ENCODE measurements around the gene C16orf86.

Gene C16orf86

GRCh38 chr16:67675999-67676398 lies 9.4 kb downstream of the C16orf86 start:
- Histone ChIP-seq H3K27me3 (ENCODE audit: control insufficient read depth, low read length) (no peaks in the 10 kb centered on the region), H3K79me2 (ENCODE audit: control insufficient read depth, low read length) (no peaks in the 10 kb centered on the region), H3K27ac (ENCODE audit: low read depth, low read length) (no peak overlapping the region), H3K4me1 (ENCODE audit: control insufficient read depth, low read length) (peaks cover 6% of the 10 kb centered on the region), H3K9me2 (replicated peaks; ENCODE audit: control insufficient read depth, low read length) (no peaks in the 10 kb centered on the region), H3K9me3 (ENCODE audit: control insufficient read depth, insufficient read depth, low read length) (no peaks in the 10 kb centered on the region), H3K4me2 (ENCODE audit: low read length) (no peak overlapping the region), H3K4me3 (ENCODE audit: low read length) (no peak overlapping the region), H3F3A (ENCODE audit: control insufficient read depth, insufficient read depth) (no peaks in the 10 kb centered on the region), H3K36me3 (ENCODE audit: control insufficient read depth, low read length) (no peaks in the 10 kb centered on the region), H4K20me1 (ENCODE audit: control insufficient read depth, insufficient read depth, low read depth, low read length) (no peaks in the 10 kb centered on the region)
- TF ChIP-seq, protein P1, sequence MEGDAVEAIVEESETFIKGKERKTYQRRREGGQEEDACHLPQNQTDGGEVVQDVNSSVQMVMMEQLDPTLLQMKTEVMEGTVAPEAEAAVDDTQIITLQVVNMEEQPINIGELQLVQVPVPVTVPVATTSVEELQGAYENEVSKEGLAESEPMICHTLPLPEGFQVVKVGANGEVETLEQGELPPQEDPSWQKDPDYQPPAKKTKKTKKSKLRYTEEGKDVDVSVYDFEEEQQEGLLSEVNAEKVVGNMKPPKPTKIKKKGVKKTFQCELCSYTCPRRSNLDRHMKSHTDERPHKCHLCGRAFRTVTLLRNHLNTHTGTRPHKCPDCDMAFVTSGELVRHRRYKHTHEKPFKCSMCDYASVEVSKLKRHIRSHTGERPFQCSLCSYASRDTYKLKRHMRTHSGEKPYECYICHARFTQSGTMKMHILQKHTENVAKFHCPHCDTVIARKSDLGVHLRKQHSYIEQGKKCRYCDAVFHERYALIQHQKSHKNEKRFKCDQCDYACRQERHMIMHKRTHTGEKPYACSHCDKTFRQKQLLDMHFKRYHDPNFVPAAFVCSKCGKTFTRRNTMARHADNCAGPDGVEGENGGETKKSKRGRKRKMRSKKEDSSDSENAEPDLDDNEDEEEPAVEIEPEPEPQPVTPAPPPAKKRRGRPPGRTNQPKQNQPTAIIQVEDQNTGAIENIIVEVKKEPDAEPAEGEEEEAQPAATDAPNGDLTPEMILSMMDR (IDR thresholded peaks at IDR 0.05; ENCODE audit: low read depth, low read length, poor library complexity, severe bottlenecking), result no peak
- no peak for TF ChIP-seq EZH2phosphoT487 (IDR thresholded peaks at IDR 0.05; ENCODE audit: borderline replicate concordance, low read length)

DNA sequence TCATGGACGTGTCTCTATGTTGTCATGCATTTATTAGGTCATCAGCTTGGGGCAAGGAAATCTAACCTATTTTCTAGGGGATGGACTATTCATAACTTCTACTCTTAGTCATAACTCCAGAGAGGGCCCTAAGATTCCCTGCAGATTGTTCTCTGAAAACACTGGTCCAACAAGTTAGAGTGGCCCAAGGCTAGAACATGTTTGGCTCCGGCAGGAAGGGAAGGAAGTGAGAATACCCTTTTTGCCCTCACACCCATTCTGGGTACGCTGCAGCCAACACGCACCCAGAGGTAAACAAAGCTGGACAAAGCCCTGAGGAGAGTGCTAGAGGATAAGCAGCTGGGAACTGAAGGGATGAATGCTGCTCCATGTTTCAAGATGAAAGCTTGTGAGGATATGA lies 9.9 kb downstream of the C16orf86 start:
- no peak overlapping the region for H3K27ac ChIP-seq (ENCODE audit: low read depth, low read length)
- no peaks in the 10 kb centered on the region for H3K9me3 ChIP-seq (ENCODE audit: control insufficient read depth, insufficient read depth, low read length)
- H3K4me1 ChIP-seq (ENCODE audit: control insufficient read depth, low read length), result peaks cover 6% of the 10 kb centered on the region
- no peaks in the 10 kb centered on the region for H3K9me2 ChIP-seq (replicated peaks; ENCODE audit: control insufficient read depth, low read length)
- no peak for TF ChIP-seq EZH2phosphoT487 (IDR thresholded peaks at IDR 0.05; ENCODE audit: borderline replicate concordance, low read length)
- TF ChIP-seq, protein P1 (IDR thresholded peaks at IDR 0.05; ENCODE audit: low read depth, low read length, poor library complexity, severe bottlenecking), result no peak
- no peaks in the 10 kb centered on the region for H4K20me1 ChIP-seq (ENCODE audit: control insufficient read depth, insufficient read depth, low read depth, low read length)
- H3K79me2 ChIP-seq (ENCODE audit: control insufficient read depth, low read length), result no peaks in the 10 kb centered on the region
- H3K4me2 ChIP-seq (ENCODE audit: low read length), result no peak overlapping the region
- no peaks in the 10 kb centered on the region for H3K36me3 ChIP-seq (ENCODE audit: control insufficient read depth, low read length)
- H3F3A ChIP-seq (ENCODE audit: control insufficient read depth, insufficient read depth), result no peaks in the 10 kb centered on the region
- no peaks in the 10 kb centered on the region for H3K27me3 ChIP-seq (ENCODE audit: control insufficient read depth, low read length)
- H3K4me3 ChIP-seq (ENCODE audit: low read length), result no peak overlapping the region

DNA sequence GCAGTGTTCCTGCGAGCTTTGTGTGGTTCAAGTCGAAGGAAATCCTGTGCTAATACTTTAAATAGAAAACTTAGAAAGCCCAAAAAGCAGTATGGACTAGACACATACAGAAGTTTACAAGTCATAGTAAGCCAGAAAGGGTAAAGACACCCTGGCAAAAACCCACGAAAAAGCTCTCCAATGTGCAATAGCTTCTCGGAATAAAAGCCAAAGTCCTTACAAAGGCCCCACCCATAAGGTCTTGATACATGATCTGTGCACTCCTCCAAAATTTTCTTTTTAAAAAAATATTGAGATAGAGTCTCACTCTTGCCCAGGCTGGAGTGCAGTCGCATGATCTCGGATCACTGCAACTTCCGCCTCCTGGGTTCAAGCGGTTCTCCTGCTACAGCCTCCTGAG lies 10.3 kb downstream of the C16orf86 start:
- no peak overlapping the region for H3K4me2 ChIP-seq (ENCODE audit: low read length)
- H3K9me3 ChIP-seq (ENCODE audit: control insufficient read depth, insufficient read depth, low read length), result no peaks in the 10 kb centered on the region
- H3K27ac ChIP-seq (ENCODE audit: low read depth, low read length), result no peak overlapping the region
- H3K9me2 ChIP-seq (replicated peaks; ENCODE audit: control insufficient read depth, low read length), result no peaks in the 10 kb centered on the region
- TF ChIP-seq, protein P1 (IDR thresholded peaks at IDR 0.05; ENCODE audit: low read depth, low read length, poor library complexity, severe bottlenecking), result no peak
- no peak for TF ChIP-seq EZH2phosphoT487 (IDR thresholded peaks at IDR 0.05; ENCODE audit: borderline replicate concordance, low read length)
- H3F3A ChIP-seq (ENCODE audit: control insufficient read depth, insufficient read depth), result no peaks in the 10 kb centered on the region
- H3K79me2 ChIP-seq (ENCODE audit: control insufficient read depth, low read length), result no peaks in the 10 kb centered on the region
- no peaks in the 10 kb centered on the region for H3K27me3 ChIP-seq (ENCODE audit: control insufficient read depth, low read length)
- no peaks in the 10 kb centered on the region for H3K36me3 ChIP-seq (ENCODE audit: control insufficient read depth, low read length)
- H4K20me1 ChIP-seq (ENCODE audit: control insufficient read depth, insufficient read depth, low read depth, low read length), result no peaks in the 10 kb centered on the region
- no peak overlapping the region for H3K4me3 ChIP-seq (ENCODE audit: low read length)
- peaks cover 6% of the 10 kb centered on the region for H3K4me1 ChIP-seq (ENCODE audit: control insufficient read depth, low read length)

DNA sequence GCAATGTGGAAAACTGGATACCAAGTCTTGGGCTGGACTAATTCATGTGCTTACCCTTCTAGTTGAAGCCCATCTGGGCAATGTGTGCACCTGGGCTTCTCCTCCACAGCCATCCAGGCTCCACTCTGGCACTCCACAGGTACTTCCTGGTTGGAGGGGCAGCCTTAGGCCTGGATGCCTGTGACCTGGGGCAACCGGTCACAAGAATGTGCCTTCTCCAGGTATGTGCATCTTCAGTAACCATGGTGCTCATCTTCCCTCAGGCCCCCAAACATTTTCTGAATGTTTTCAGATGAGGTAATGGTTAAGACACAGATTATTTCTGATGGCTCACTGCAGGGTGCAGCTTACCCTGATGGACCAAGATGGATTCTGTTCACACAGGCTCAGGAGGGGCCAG lies 11.1 kb downstream of the C16orf86 start:
- Histone ChIP-seq H3K4me3 (ENCODE audit: low read length) (no peak overlapping the region), H3K79me2 (ENCODE audit: control insufficient read depth, low read length) (no peaks in the 10 kb centered on the region), H3K9me2 (replicated peaks; ENCODE audit: control insufficient read depth, low read length) (no peaks in the 10 kb centered on the region), H3K27me3 (ENCODE audit: control insufficient read depth, low read length) (no peaks in the 10 kb centered on the region), H4K20me1 (ENCODE audit: control insufficient read depth, insufficient read depth, low read depth, low read length) (no peaks in the 10 kb centered on the region), H3F3A (ENCODE audit: control insufficient read depth, insufficient read depth) (no peaks in the 10 kb centered on the region), H3K9me3 (ENCODE audit: control insufficient read depth, insufficient read depth, low read length) (no peaks in the 10 kb centered on the region), H3K36me3 (ENCODE audit: control insufficient read depth, low read length) (no peaks in the 10 kb centered on the region), H3K4me1 (ENCODE audit: control insufficient read depth, low read length) (peaks cover 6% of the 10 kb centered on the region), H3K4me2 (ENCODE audit: low read length) (no peak overlapping the region), H3K27ac (ENCODE audit: low read depth, low read length) (no peak overlapping the region)
- no peak for TF ChIP-seq EZH2phosphoT487 (IDR thresholded peaks at IDR 0.05; ENCODE audit: borderline replicate concordance, low read length)
- TF ChIP-seq, protein P1 (IDR thresholded peaks at IDR 0.05; ENCODE audit: low read depth, low read length, poor library complexity, severe bottlenecking), result no peak

Data from DOHH2 (cell line).